ENCODE measurements around the gene FIGNL1. TPM values are rescaled to one million over a fixed set of nuclear protein-coding genes. Genes with fewer than 3 reads are reported as not detected.

FIGNL1 gene
- total RNA-seq, 1 experiment from 2014 or later = 13.8 TPM

DNA sequence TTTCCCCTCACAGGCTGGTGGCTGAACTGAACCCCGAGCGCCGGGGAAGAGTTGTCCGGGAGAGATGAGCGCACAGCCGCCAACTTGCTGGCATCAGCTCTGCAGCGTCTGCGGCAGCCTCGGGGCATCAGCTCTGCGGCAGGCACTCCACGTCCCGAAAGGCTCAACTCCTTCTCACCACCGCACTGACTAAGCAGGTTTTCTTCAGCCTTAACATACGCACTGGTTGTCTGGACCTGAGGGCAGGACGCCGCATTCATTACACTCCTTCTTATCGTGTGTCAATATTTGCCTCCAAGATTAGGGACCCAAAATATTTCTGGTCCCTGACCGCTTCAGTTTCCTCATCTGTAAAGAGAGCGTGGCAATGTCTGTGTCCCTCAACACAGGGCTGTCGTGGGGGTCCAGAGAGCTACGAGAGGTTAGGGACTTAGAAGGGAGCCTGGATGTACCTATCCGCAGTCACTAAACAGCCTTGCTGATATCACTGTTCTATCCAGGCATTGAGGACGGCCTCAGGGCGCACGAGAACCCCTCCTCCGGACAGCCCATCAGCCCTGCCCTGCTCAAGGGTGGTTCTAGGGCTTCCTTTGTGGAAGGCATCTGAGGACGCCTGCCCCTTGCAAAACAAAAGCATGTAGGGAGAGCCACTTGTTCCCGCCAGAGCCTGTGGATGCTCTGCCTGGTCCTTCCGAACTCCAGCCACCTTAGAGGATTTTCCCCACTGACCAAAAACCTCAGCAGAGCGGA, 42.8 kb upstream of the FIGNL1 start:
- H3K27me3 ChIP-seq (ENCODE audit: insufficient read depth, low read length) = no peaks in the 10 kb centered on the region
- no peaks in the 10 kb centered on the region for H3K79me2 ChIP-seq (ENCODE audit: insufficient read depth, low read length)
- WGBS (ENCODE audit: extremely low coverage, insufficient read length, low lambda C conversion rate) = no CpG with 5 or more reads among the region's 30 CpGs
- H3K14ac ChIP-seq (ENCODE audit: insufficient read depth, low read length) = no peak overlapping the region
- Mint-ChIP-seq H3K36me3 (ENCODE audit: insufficient read depth in 1 of 3, low read depth in 3 of 3) (peaks cover 0 to 3% (median 2%) of the 10 kb centered on the region in 3 experiments; a peak in 3 of 7 replicates), H3K4me1 (peaks cover 3 to 6% of the 10 kb centered on the region in 2 experiments; a peak in 3 of 4 replicates), H3K27ac (no peak overlapping the region), H3K9me3 (peaks cover 20 to 22% of the 10 kb centered on the region in 2 experiments), H3K27me3 (ENCODE audit: low read depth) (peaks cover 5% of the 10 kb centered on the region), H3K4me3 (no peak overlapping the region)
- H2AFZ ChIP-seq (ENCODE audit: low read length) = no peak overlapping the region
- H4K5ac ChIP-seq (ENCODE audit: insufficient read length, low read depth, low read length) = no peak overlapping the region
- no peak overlapping the region for H2BK20ac ChIP-seq (ENCODE audit: low read depth, low read length, poor library complexity, severe bottlenecking)
- H3K9me3 ChIP-seq (ENCODE audit: control insufficient read depth, low read depth, low read length) = no peaks in the 10 kb centered on the region
- H3K23ac ChIP-seq (ENCODE audit: insufficient read length, low read depth, low read length) = no peak overlapping the region
- no peak overlapping the region for H2AK5ac ChIP-seq (ENCODE audit: insufficient read length, low read length)
- H2BK12ac ChIP-seq (ENCODE audit: insufficient read length, low read depth, low read length) = no peak overlapping the region
- H4K20me1 ChIP-seq (ENCODE audit: control insufficient read depth, insufficient read depth, insufficient read length) = no peaks in the 10 kb centered on the region
- H3K4me1 ChIP-seq (ENCODE audit: insufficient read depth, low read length) = no peaks in the 10 kb centered on the region
- H4K91ac ChIP-seq (ENCODE audit: insufficient read length, low read depth, low read length) = no peak overlapping the region
- TF ChIP-seq, protein P1, sequence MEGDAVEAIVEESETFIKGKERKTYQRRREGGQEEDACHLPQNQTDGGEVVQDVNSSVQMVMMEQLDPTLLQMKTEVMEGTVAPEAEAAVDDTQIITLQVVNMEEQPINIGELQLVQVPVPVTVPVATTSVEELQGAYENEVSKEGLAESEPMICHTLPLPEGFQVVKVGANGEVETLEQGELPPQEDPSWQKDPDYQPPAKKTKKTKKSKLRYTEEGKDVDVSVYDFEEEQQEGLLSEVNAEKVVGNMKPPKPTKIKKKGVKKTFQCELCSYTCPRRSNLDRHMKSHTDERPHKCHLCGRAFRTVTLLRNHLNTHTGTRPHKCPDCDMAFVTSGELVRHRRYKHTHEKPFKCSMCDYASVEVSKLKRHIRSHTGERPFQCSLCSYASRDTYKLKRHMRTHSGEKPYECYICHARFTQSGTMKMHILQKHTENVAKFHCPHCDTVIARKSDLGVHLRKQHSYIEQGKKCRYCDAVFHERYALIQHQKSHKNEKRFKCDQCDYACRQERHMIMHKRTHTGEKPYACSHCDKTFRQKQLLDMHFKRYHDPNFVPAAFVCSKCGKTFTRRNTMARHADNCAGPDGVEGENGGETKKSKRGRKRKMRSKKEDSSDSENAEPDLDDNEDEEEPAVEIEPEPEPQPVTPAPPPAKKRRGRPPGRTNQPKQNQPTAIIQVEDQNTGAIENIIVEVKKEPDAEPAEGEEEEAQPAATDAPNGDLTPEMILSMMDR (conservative IDR thresholded peaks at IDR 0.05) = no peak
- no peak overlapping the region for H3K4me2 ChIP-seq (ENCODE audit: insufficient read depth, insufficient read length, low read length)
- no peaks in the 10 kb centered on the region for H3K79me1 ChIP-seq (ENCODE audit: insufficient read depth, low read depth, low read length, poor library complexity, severe bottlenecking)
- no peak overlapping the region for H2BK15ac ChIP-seq (ENCODE audit: low read depth, low read length)
- no peak overlapping the region for H3K18ac ChIP-seq (ENCODE audit: insufficient read length, low read depth, low read length)
- no peaks in the 10 kb centered on the region for H3K23me2 ChIP-seq (ENCODE audit: insufficient read length, low read depth, low read length, poor library complexity, severe bottlenecking)
- H2BK120ac ChIP-seq (ENCODE audit: low read depth, low read length, poor library complexity, severe bottlenecking) = no peak overlapping the region
- H3T11ph ChIP-seq (ENCODE audit: low read length) = no peak overlapping the region
- no peak for DNase-seq
- H4K8ac ChIP-seq (replicated peaks; ENCODE audit: insufficient read length, low read depth, low read length) = no peak overlapping the region
- H3K9ac ChIP-seq (ENCODE audit: extremely low read depth, insufficient read length, low read length) = no peak overlapping the region
- no peak overlapping the region for H3K4ac ChIP-seq (ENCODE audit: low read depth, low read length)
- H3K56ac ChIP-seq (ENCODE audit: insufficient read length, low read depth, low read length) = no peak overlapping the region
- H3K27ac ChIP-seq (ENCODE audit: insufficient read length, low read depth, low read length) = no peak overlapping the region
- H2BK5ac ChIP-seq (ENCODE audit: insufficient read length, low read length) = no peak overlapping the region
